Colon (tissue), 2 donors: ENCODE results near the gene LAP3.
"Not testable (repeated sequence)": the region's sequence is repeated elsewhere in the genome, so short reads cannot be mapped to it uniquely, and the experiment has no call there.

Experiments
- FAIRE-seq: peaks from 2 replicates; lab custom pipeline; 2012; peaks lifted over from hg19 to GRCh38; lab: Jason Lieb, UNC
- donor health status: control.
- donor health status: control.

The LAP3 gene

DNA sequence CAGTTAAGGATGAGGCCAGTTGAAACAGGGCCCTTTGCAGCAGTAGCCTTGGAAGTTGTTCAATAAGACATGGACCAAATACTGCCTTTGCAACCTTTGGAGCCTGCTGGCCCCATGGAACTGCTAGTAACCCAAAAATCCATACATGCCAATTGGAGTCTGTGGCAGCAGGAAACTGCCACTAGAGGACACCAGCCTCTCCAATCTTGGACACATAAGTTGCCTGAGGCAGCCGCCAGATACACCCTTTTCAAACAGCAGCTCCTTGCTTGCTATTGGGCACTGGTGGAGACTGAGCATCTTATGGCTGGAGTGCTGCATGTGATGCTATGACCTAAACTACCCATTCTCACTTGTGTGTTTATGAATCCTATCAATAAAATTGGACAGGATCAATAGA, 14.8 kb upstream of the LAP3 start:
- no peak for FAIRE-seq

GRCh38 chr4:17565846-17566245, 11.2 kb upstream of the LAP3 start:
- FAIRE-seq, result no peak

DNA sequence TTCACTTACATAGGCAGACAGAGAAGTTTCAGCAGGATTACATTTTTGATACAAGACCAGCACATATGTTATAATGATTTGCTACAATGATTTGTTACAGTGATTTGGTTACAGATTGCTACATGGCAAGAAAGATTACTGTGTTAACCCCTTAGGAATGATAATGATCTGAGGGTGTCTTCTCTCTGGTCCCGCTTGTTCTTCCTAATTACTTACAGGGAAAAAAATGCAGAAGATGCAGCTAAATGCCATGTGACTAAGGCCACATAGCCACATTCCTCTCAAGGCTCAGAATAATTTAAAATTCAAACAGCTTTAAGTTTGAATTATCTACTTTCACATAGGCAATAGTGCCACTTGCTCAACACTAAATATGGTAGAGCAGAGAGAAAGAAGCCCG, 9.7 kb upstream of the LAP3 start:
- FAIRE-seq, result no peak

GRCh38 chr4:17574206-17574605, 2.8 kb upstream of the LAP3 start:
- no peak for FAIRE-seq

DNA sequence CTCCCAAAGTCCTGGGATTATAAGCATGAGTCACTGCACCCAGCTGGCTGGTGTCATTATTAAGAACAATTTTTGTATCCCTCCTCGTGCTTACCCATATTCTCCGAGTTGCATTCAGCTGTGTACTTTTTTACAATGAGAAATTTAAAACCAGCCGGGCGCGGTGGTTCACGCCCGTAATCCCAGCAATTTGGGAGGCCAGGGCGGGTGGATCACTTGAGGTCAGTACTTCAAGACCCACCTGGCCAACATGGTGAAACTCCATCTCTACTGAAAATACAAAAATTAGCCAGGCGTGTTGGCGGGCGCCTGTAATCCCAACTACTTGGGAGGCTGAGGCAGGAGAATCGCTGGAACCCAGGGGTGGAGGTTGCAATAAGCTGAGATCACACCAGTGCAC, 1.8 kb upstream of the LAP3 start:
- FAIRE-seq, result not testable (repeated sequence)

GRCh38 chr4:17577665-17578481, 875 bp downstream of the LAP3 start:
- no peak for FAIRE-seq

DNA sequence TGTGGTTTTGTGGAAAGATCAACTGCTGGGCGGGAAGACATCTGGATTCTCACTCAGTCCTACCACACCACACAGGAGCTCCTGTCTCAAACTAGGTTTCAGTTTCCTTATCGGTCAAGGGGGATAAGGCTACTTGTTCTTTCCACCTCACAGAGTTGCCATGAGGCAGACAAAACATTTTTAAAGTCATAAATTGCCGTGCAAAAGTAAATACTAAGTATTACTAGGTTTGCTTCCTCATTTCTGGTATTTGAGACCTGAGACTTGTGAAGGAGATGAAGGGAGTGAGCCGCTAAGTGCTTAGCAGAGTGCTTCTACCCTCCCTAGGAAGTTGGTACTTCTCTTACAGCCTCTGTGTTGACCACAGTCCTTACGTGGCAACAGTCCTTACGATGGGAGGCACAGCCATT, 1.5 kb downstream of the LAP3 start:
- FAIRE-seq, result no peak

DNA sequence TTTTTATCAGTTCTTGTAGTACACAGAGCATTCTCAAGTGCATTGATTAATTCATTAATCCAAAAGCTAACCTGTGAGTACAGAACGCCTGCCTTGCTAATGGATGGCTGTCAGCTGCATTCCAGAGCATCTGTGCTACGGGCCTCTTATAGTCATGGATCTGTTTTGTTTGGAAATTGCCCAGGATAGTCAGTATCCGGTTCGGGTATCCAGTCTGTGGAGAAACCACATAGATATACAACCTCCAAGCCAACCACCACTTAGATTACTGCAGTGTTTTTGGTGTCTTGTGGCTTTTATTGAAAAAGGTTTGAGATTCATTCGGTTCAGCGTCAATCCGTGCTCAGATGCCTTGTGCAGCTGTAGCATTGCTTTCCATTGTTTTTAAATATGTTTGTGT, 4.0 kb downstream of the LAP3 start:
- FAIRE-seq, result no peak

- no peak for FAIRE-seq
Measured at GRCh38 chr4:17583276-17583675, 6.3 kb downstream of the LAP3 start.

DNA sequence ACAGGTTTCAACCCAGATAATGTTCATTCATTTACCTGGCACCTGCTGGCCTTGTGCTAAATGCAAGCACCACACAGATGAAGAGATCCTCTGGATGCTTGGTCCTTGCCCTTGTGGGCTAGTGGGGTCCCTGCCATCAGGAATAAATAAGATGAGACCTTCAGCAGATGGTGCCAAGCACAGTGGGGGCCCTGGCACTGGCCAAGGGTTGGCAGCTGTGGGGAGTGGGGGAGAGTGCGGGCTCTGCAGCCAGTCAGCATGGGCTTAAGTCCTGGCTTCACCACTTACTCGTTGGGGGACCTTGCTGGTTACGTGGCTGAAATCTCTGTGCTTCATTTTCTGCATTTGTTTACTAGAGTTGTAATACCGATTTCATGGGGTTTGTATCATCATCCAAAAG, 6.9 kb downstream of the LAP3 start:
- FAIRE-seq, result no peak

- FAIRE-seq, result no peak
Measured at GRCh38 chr4:17584521-17585213, 7.7 kb downstream of the LAP3 start.

DNA sequence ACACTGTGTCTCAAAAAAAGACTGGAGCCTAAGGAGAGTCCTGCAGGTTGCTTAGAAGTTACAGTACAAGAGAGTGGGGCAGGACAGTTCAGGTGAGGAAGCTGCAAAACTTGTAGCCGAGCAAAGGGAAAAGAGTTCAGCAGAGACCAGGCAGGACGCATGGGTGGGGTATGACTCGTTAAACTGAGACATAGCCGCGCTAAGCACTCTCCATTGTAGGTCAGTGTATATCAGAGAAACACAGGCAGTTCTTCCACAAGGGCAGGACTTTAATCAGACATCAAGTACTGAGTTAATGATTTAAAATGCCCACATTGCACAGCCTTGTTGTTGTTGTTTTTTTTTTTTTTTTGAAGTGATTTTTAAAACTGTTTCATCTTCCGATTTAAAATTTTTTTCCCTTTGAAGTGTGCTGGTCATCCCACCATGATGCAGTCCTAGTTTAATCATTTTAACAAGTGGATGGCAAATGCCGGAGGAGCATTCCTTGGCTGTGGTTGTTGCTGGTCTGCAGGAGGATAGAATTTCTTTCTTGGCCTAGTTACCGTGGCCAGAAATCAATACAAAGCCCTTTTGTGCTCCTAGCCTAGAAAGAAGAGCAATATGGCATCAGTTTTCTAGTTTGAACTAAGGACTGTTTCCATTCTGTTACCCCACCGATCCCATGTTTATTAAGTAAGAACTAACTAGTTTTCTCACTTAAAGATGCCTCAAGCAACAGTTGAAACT, 10.3 kb downstream of the LAP3 start:
- FAIRE-seq, result no peak

GRCh38 chr4:17589355-17589754, 12.4 kb downstream of the LAP3 start:
- FAIRE-seq, result no peak

GRCh38 chr4:17595471-17596005, 18.5 kb downstream of the LAP3 start:
- no peak for FAIRE-seq

DNA sequence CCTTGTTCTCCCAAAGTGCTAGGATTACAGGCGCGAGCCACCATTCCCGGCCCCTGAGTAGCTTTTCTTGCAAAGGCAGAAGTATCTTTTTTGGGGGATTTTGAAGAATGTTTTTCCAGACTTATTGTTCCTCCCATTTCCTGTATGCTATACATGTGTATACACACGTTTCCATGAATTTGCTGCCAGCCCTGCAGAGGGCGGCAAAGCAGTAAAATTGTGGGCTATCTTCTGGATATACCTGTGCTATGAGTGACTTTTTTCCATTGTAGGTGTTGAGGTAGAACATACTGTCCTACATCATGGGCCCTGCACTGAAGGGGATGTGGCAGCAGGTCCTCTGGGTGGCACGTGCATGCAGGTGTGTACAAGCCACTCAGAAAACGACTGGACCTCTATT, 20.5 kb downstream of the LAP3 start:
- FAIRE-seq, result no peak

- FAIRE-seq, result no peak
Measured at GRCh38 chr4:17599826-17600225, 22.8 kb downstream of the LAP3 start.

GRCh38 chr4:17605236-17605635, 28.2 kb downstream of the LAP3 start:
- FAIRE-seq, result no peak

GRCh38 chr4:17613761-17614415, 36.9 kb downstream of the LAP3 start:
- no peak for FAIRE-seq

DNA sequence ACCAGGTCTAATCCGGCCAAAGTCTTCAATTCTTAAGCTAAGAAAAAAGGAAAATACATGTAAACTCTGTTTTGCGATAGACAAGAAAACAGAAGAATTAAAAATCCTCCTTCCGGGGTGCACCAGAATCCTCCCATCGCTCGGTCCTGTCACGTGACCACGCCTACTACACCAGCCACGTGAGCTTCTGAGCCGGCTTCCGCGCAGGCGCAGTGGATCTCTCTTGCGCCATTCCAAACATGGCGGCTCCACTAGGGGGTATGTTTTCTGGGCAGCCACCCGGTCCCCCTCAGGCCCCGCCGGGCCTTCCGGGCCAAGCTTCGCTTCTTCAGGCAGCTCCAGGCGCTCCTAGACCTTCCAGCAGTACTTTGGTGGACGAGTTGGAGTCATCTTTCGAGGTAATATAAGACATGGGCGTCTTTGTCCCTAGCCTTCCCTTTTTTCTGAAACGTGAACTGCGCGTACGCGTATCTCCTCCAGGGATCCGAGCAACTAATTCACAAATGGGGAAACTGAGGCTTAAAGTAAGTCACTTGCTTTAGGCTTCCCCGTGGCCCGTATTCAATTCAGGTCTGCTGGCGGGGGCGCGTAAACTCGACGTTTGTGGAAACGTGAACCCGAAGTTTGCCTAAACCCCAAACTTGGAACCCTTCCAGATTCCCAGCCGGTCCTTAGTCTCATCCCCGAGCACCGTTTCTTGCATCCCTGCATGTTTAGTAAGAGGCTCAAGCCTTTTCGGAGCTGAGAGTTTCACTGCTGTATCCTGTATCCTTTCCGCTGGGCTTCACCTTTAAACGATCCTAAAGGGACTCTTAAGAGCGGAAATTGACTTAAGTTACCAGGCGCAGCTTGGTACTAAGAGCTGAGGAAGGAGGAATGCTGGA, 37.7 kb downstream of the LAP3 start, which contains the start of gene MED28:
Gene MED28, plus strand, starts transcription at position 226 of the 884 bp plus-strand sequence. Its CDS starts 14 bp downstream, at position 240.
- no peak for FAIRE-seq

DNA sequence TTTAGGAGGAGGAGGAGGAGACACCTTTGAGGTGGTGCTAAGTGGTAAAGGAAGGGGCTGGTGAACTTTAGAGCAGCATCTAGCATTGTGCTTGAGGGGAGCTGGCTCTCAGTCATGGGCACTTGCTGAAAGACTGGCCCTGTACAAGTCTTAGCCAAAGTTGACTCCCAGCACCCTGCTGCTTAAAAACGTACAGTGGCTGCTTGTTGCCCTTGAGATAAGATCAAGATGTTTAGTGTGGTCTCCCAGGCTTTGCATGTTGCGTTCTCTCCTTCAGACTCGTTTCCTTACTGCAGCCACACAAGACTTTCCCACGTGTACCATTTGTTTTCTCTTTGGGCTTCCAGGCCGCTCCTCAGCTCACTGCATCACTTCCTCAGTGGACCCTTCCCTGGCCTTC, 39.3 kb downstream of the LAP3 start:
- no peak for FAIRE-seq

DNA sequence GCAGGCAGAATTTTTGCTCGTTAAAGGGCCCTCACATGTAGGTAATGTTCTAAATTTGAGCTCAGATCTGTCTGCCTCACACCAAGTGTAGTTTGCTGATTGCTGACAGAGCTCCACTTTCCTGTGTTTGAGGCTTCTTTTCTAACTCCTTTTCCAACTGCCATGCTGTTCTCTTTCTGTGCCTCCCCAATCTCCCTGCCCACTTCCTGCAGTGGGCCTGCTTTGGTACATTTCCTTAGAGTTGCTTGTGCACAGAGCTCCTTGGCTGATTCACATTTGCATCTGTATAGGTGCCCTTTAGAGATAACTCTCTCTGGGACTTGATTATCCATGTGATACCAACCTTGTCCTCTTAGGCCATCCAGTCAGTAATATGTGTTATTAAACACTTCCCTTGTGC, 41.9 kb downstream of the LAP3 start:
- FAIRE-seq, result no peak
